Measurements from ENCODE around the gene PCDHB10. TPM values are rescaled to one million over a fixed set of nuclear protein-coding genes. Genes with fewer than 3 reads are reported as not detected.
A peak's percentile ranks its signal among the peaks of the same experiment; 100 is the strongest.
"Not testable (repeated sequence)": the region's sequence is repeated elsewhere in the genome, so short reads cannot be mapped to it uniquely, and the experiment has no call there.

The PCDHB10 gene
- polyA plus RNA-seq, 3 donors = not detected

GRCh38 chr5:141186897-141187512, 5.1 kb upstream of the PCDHB10 start, which contains the start of gene PCDHB9:
PCDHB9 (plus strand) TSS chr5:141187161; CDS start chr5:141187319, 158 bp downstream.
- H2AFZ ChIP-seq (ENCODE audit: insufficient read depth, low read depth, low read length, poor library complexity, severe bottlenecking) = no peak within 1 kb of the TSS
- Mint-ChIP-seq H3K27ac (no peak within 1 kb of the TSS), H3K9me3 (peaks cover 17 to 65% (median 59%) of the 10 kb centered on the region in 7 donors), H3K4me3 (no peak within 1 kb of the TSS), H3K27me3 (ENCODE audit: low read depth in 3 of 3) (peaks cover 10 to 50% (median 33%) of the 10 kb centered on the region in 3 donors), H3K4me1 (no peaks in the 10 kb centered on the region), H3K36me3 (no peaks in the 10 kb centered on the region)
- peaks cover 2 to 39% of the 10 kb centered on the region in 2 donors for H3K27me3 ChIP-seq (ENCODE audit: control insufficient read depth in 2 of 2, insufficient read depth in 2 of 2, low read length in 2 of 2)
- H4K20me1 ChIP-seq (ENCODE audit: insufficient read depth, low read length) = no peaks in the 10 kb centered on the region
- DNase-seq = no peak
- no peak for TF ChIP-seq CTCF (IDR thresholded peaks at IDR 0.05)
- intact Hi-C loops (cut with micrococcal nuclease) = no loop called here
- H3K4me3 ChIP-seq (replicated peaks in 1 of 3; ENCODE audit: low read depth in 2 of 3, low read length in 3 of 3) = no peak within 1 kb of the TSS
- no peak within 1 kb of the TSS for H3K27ac ChIP-seq (ENCODE audit: low read depth in 1 of 2, low read length in 2 of 2)
- H3K9me3 ChIP-seq (replicated peaks in 1 of 2; ENCODE audit: control insufficient read depth in 1 of 2, insufficient read depth in 1 of 2, low read length in 2 of 2) = peaks cover 44 to 57% of the 10 kb centered on the region in 2 donors
- H3K79me2 ChIP-seq (ENCODE audit: insufficient read depth, low read length) = no peaks in the 10 kb centered on the region
- H3K4me1 ChIP-seq (ENCODE audit: control insufficient read depth in 1 of 2, insufficient read depth in 2 of 2, low read length in 2 of 2) = no peaks in the 10 kb centered on the region
- no peaks in the 10 kb centered on the region for H3K36me3 ChIP-seq (replicated peaks in 1 of 2; ENCODE audit: control insufficient read depth in 1 of 2, insufficient read depth in 2 of 2, low read length in 2 of 2)
- no peak within 1 kb of the TSS for H3K4me2 ChIP-seq (replicated peaks; ENCODE audit: extremely low read depth, low read length, poor library complexity, severe bottlenecking)
- 4% methylated on average over 4 of the region's 9 CpGs for WGBS (ENCODE audit: insufficient coverage)
- no peak within 1 kb of the TSS for H3K9ac ChIP-seq (ENCODE audit: insufficient read depth, low read length, poor library complexity, severe bottlenecking)

- H3K36me3 ChIP-seq (replicated peaks in 1 of 2; ENCODE audit: control insufficient read depth in 1 of 2, insufficient read depth in 2 of 2, low read length in 2 of 2); H3K4me3 ChIP-seq (replicated peaks in 1 of 3; ENCODE audit: low read depth in 2 of 3, low read length in 3 of 3); H3K9ac ChIP-seq (ENCODE audit: insufficient read depth, low read length, poor library complexity, severe bottlenecking); H3K36me3 Mint-ChIP-seq; H3K4me1 Mint-ChIP-seq; H3K79me2 ChIP-seq (ENCODE audit: insufficient read depth, low read length); H4K20me1 ChIP-seq (ENCODE audit: insufficient read depth, low read length); H2AFZ ChIP-seq (ENCODE audit: insufficient read depth, low read depth, low read length, poor library complexity, severe bottlenecking); H3K27ac ChIP-seq (ENCODE audit: low read depth in 1 of 2, low read length in 2 of 2); DNase-seq; H3K4me2 ChIP-seq (replicated peaks; ENCODE audit: extremely low read depth, low read length, poor library complexity, severe bottlenecking); intact Hi-C loops (cut with micrococcal nuclease); H3K4me3 Mint-ChIP-seq; H3K4me1 ChIP-seq (ENCODE audit: control insufficient read depth in 1 of 2, insufficient read depth in 2 of 2, low read length in 2 of 2); H3K27ac Mint-ChIP-seq: not testable (repeated sequence)
- peaks cover 10 to 44% (median 37%) of the 10 kb centered on the region in 3 donors for H3K27me3 Mint-ChIP-seq (ENCODE audit: low read depth in 3 of 3)
- H3K9me3 Mint-ChIP-seq = peaks cover 18 to 65% (median 57%) of the 10 kb centered on the region in 7 donors
- Histone ChIP-seq H3K9me3 (replicated peaks in 1 of 2; ENCODE audit: control insufficient read depth in 1 of 2, insufficient read depth in 1 of 2, low read length in 2 of 2) (peaks cover 36 to 52% of the 10 kb centered on the region in 2 donors), H3K27me3 (ENCODE audit: control insufficient read depth in 2 of 2, insufficient read depth in 2 of 2, low read length in 2 of 2) (peaks cover 2 to 33% of the 10 kb centered on the region in 2 donors)
- WGBS (ENCODE audit: insufficient coverage) = 29% methylated on average over 13 of the region's 37 CpGs
These were observed 3.5 kb upstream of the PCDHB10 start for GRCh38 chr5:141188682-141189081.

- H3K36me3 ChIP-seq (replicated peaks in 1 of 2; ENCODE audit: control insufficient read depth in 1 of 2, insufficient read depth in 2 of 2, low read length in 2 of 2); H3K4me1 Mint-ChIP-seq; H4K20me1 ChIP-seq (ENCODE audit: insufficient read depth, low read length); H3K79me2 ChIP-seq (ENCODE audit: insufficient read depth, low read length); H3K36me3 Mint-ChIP-seq; intact Hi-C loops (cut with micrococcal nuclease); H3K27ac ChIP-seq (ENCODE audit: low read depth in 1 of 2, low read length in 2 of 2); H3K4me1 ChIP-seq (ENCODE audit: control insufficient read depth in 1 of 2, insufficient read depth in 2 of 2, low read length in 2 of 2); H3K27ac Mint-ChIP-seq; H3K4me2 ChIP-seq (replicated peaks; ENCODE audit: extremely low read depth, low read length, poor library complexity, severe bottlenecking); DNase-seq; H3K9ac ChIP-seq (ENCODE audit: insufficient read depth, low read length, poor library complexity, severe bottlenecking); H2AFZ ChIP-seq (ENCODE audit: insufficient read depth, low read depth, low read length, poor library complexity, severe bottlenecking); H3K4me3 ChIP-seq (replicated peaks in 1 of 3; ENCODE audit: low read depth in 2 of 3, low read length in 3 of 3): not testable (repeated sequence)
- Mint-ChIP-seq H3K27me3 (ENCODE audit: low read depth in 3 of 3) (peaks cover 10 to 43% (median 37%) of the 10 kb centered on the region in 3 donors), H3K9me3 (peaks cover 18 to 66% (median 58%) of the 10 kb centered on the region in 7 donors), H3K4me3 (peak overlapping the region in 1 of 2 donors; percentile 39)
- Histone ChIP-seq H3K27me3 (ENCODE audit: control insufficient read depth in 2 of 2, insufficient read depth in 2 of 2, low read length in 2 of 2) (peaks cover 2 to 32% of the 10 kb centered on the region in 2 donors), H3K9me3 (replicated peaks in 1 of 2; ENCODE audit: control insufficient read depth in 1 of 2, insufficient read depth in 1 of 2, low read length in 2 of 2) (peaks cover 36 to 50% of the 10 kb centered on the region in 2 donors)
- WGBS (ENCODE audit: insufficient coverage) = 21% methylated on average over 9 of the region's 35 CpGs
These were observed 3.0 kb upstream of the PCDHB10 start for GRCh38 chr5:141189131-141189530.

- peak overlapping the region in 1 of 2 donors; percentile 55 for H3K4me3 Mint-ChIP-seq
- Histone ChIP-seq H3K27me3 (ENCODE audit: control insufficient read depth in 2 of 2, insufficient read depth in 2 of 2, low read length in 2 of 2) (peaks cover 2 to 24% of the 10 kb centered on the region in 2 donors), H3K9me3 (replicated peaks in 1 of 2; ENCODE audit: control insufficient read depth in 1 of 2, insufficient read depth in 1 of 2, low read length in 2 of 2) (peaks cover 22 to 47% of the 10 kb centered on the region in 2 donors)
- H3K27me3 Mint-ChIP-seq (ENCODE audit: low read depth in 3 of 3) = peaks cover 0 to 25% (median 19%) of the 10 kb centered on the region in 3 donors
- H3K9ac ChIP-seq (ENCODE audit: insufficient read depth, low read length, poor library complexity, severe bottlenecking); H3K27ac Mint-ChIP-seq; H3K36me3 ChIP-seq (replicated peaks in 1 of 2; ENCODE audit: control insufficient read depth in 1 of 2, insufficient read depth in 2 of 2, low read length in 2 of 2); H3K4me1 ChIP-seq (ENCODE audit: control insufficient read depth in 1 of 2, insufficient read depth in 2 of 2, low read length in 2 of 2); DNase-seq; H3K27ac ChIP-seq (ENCODE audit: low read depth in 1 of 2, low read length in 2 of 2); intact Hi-C loops (cut with micrococcal nuclease); H3K4me1 Mint-ChIP-seq; H3K4me2 ChIP-seq (replicated peaks; ENCODE audit: extremely low read depth, low read length, poor library complexity, severe bottlenecking); H3K36me3 Mint-ChIP-seq; H3K4me3 ChIP-seq (replicated peaks in 1 of 3; ENCODE audit: low read depth in 2 of 3, low read length in 3 of 3); H2AFZ ChIP-seq (ENCODE audit: insufficient read depth, low read depth, low read length, poor library complexity, severe bottlenecking); H4K20me1 ChIP-seq (ENCODE audit: insufficient read depth, low read length); H3K79me2 ChIP-seq (ENCODE audit: insufficient read depth, low read length): not testable (repeated sequence)
- peaks cover 11 to 56% (median 38%) of the 10 kb centered on the region in 7 donors for H3K9me3 Mint-ChIP-seq
- WGBS (ENCODE audit: insufficient coverage) = 0% methylated on average over 1 of the region's 37 CpGs
These were observed 2.2 kb downstream of the PCDHB10 start for GRCh38 chr5:141194332-141194731.
